Occipital lobe (tissue), 2 donors: ENCODE measurements around the gene NISCH. TPM values are rescaled to one million over a fixed set of nuclear protein-coding genes. Genes with fewer than 3 reads are reported as not detected.

Source experiments
- DNase-seq: peaks from one replicate; lab custom pipeline; 2025; lab: John Stamatoyannopoulos, UW
- total RNA-seq: library from RNA; depleted of rRNA; stranded (reverse); fragments of >200 nt; gene quantifications from one replicate; pipeline ENCODE4 v1.2.3, GENCODE V29; 2014

The NISCH gene
- total RNA-seq, 1 donor from 2014 or later: 71.4 TPM

GRCh38 chr3:52512105-52512504 lies 56.7 kb downstream of the NISCH start:
- no peak for DNase-seq

GRCh38 chr3:52512727-52513126 lies 57.3 kb downstream of the NISCH start:
- no peak for DNase-seq

- DNase-seq: no peak
These were observed 57.9 kb downstream of the NISCH start for GRCh38 chr3:52513281-52513680.

- DNase-seq: no peak
These were observed 59.2 kb downstream of the NISCH start for GRCh38 chr3:52514576-52514975.

- DNase-seq: no peak
These were observed 59.8 kb downstream of the NISCH start for GRCh38 chr3:52515192-52515591.

GRCh38 chr3:52516509-52517195 lies 61.2 kb downstream of the NISCH start:
- no peak for DNase-seq

- DNase-seq: no peak
These were observed 62.7 kb downstream of the NISCH start for GRCh38 chr3:52517796-52518722.

GRCh38 chr3:52518723-52519444 lies 63.5 kb downstream of the NISCH start:
- DNase-seq: no peak

GRCh38 chr3:52519445-52520140 lies 64.2 kb downstream of the NISCH start:
- DNase-seq: no peak

GRCh38 chr3:52520141-52520667 lies 64.8 kb downstream of the NISCH start:
- no peak for DNase-seq

- no peak for DNase-seq
These were observed 65.5 kb downstream of the NISCH start for GRCh38 chr3:52520716-52521487.

- DNase-seq: no peak
These were observed 66.1 kb downstream of the NISCH start for GRCh38 chr3:52521488-52521824.

- DNase-seq: no peak
These were observed 66.7 kb downstream of the NISCH start for GRCh38 chr3:52521881-52522650.

GRCh38 chr3:52522651-52523251 lies 67.3 kb downstream of the NISCH start:
- DNase-seq: no peak

- no peak for DNase-seq
These were observed 68.2 kb downstream of the NISCH start for GRCh38 chr3:52523386-52524257.

- DNase-seq: no peak
These were observed 68.9 kb downstream of the NISCH start for GRCh38 chr3:52524258-52524751.

GRCh38 chr3:52524752-52525679 lies 69.6 kb downstream of the NISCH start:
- DNase-seq: no peak
